GM10266 (cell line): ENCODE data around the gene CYP24A1.
"Not testable (repeated sequence)": the region's sequence is repeated elsewhere in the genome, so short reads cannot be mapped to it uniquely, and the experiment has no call there.

ENCODE experiments used
- DNase-seq: peaks from one replicate; pipeline ENCODE4 v3.0.0; 2012; ENCODE audit errors: extremely low spot score
- CTCF ChIP-seq: IDR thresholded peaks from 2 replicates; pipeline ENCODE4 v1.5.1; 2012; ENCODE audit warnings: mild to moderate bottlenecking, low read depth; ENCODE audit not compliant: control insufficient read depth, insufficient read depth; ENCODE audit errors: missing control alignments

Gene CYP24A1

GRCh38 chr20:54131675-54132611 is 41.8 kb downstream of the CYP24A1 start:
- no peak for DNase-seq
- TF ChIP-seq CTCF = no peak

- DNase-seq = not testable (repeated sequence)
Measured at GRCh38 chr20:54131125-54131524, 42.7 kb downstream of the CYP24A1 start.

- no peak for TF ChIP-seq CTCF
- DNase-seq = no peak
Measured at GRCh38 chr20:54129350-54129749, 44.4 kb downstream of the CYP24A1 start.

- no peak for DNase-seq
- TF ChIP-seq CTCF = no peak
Measured at GRCh38 chr20:54127855-54128574, 45.8 kb downstream of the CYP24A1 start.

GRCh38 chr20:54126806-54127655 is 46.8 kb downstream of the CYP24A1 start:
- TF ChIP-seq CTCF = no peak
- no peak for DNase-seq

- not testable (repeated sequence) for DNase-seq
Measured at GRCh38 chr20:54126328-54126727, 47.5 kb downstream of the CYP24A1 start.

GRCh38 chr20:54123587-54124180 is 50.1 kb downstream of the CYP24A1 start:
- no peak for TF ChIP-seq CTCF

More at GRCh38 chr20:54123587-54124180, 50.1 kb downstream of the CYP24A1 start:
- no peak for DNase-seq
